ENCODE results near the gene SHC2. TPM values are rescaled to one million over a fixed set of nuclear protein-coding genes. Genes with fewer than 3 reads are reported as not detected.

The SHC2 gene
- total and polyA plus RNA-seq, 9 of the 15 experiments (the other 6 are each of a cell fraction or from before 2014, with no cell fraction given), result 0.14 to 0.36 (median 0.17) TPM; not detected in 5

- TF ChIP-seq POLR2H (tag; IDR thresholded peaks at IDR 0.05; ENCODE audit: low read depth) (peak; percentile 60), BHLHE40 (IDR thresholded peaks at IDR 0.05; ENCODE audit: low read length) (peak; percentile 53), NFE2 (IDR thresholded peaks at IDR 0.05; ENCODE audit: low read depth) (0 out of 2 replicates have a peak, but pooled peaks have one; percentile 11), ARID4B (CRISPR knock-in tag; IDR thresholded peaks at IDR 0.05) (peak; percentile 74; the same call in 1 of the 2 replicates), RAD51 (IDR thresholded peaks at IDR 0.05; ENCODE audit: borderline replicate concordance, low read depth) (no peak), REST (IDR thresholded peaks at IDR 0.05; ENCODE audit: borderline replicate concordance) (no peak; the same call in 1 of the 2 replicates), REST (CRISPR knock-in tag; IDR thresholded peaks at IDR 0.05; ENCODE audit: low read depth) (peak; percentile 79; the same call in 1 of the 2 replicates), HDAC8 (tag; IDR thresholded peaks at IDR 0.05) (0 out of 2 replicates have a peak, but pooled peaks have one; percentile 46), SMAD4 (CRISPR knock-in tag; conservative IDR thresholded peaks at IDR 0.05) (peak; percentile 73), ZNF57 (CRISPR knock-in tag; IDR thresholded peaks at IDR 0.05) (no peak), GTF2A2 (tag; IDR thresholded peaks at IDR 0.05) (no peak), MAFF (IDR thresholded peaks at IDR 0.05; ENCODE audit: low read length) (no peak)
- TF ChIP-seq, protein P1, sequence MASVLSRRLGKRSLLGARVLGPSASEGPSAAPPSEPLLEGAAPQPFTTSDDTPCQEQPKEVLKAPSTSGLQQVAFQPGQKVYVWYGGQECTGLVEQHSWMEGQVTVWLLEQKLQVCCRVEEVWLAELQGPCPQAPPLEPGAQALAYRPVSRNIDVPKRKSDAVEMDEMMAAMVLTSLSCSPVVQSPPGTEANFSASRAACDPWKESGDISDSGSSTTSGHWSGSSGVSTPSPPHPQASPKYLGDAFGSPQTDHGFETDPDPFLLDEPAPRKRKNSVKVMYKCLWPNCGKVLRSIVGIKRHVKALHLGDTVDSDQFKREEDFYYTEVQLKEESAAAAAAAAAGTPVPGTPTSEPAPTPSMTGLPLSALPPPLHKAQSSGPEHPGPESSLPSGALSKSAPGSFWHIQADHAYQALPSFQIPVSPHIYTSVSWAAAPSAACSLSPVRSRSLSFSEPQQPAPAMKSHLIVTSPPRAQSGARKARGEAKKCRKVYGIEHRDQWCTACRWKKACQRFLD (CRISPR knock-in tag; IDR thresholded peaks at IDR 0.05), result peak; percentile 61; the same call in 1 of the 2 replicates
Measured at GRCh38 chr19:488505-489417, 27.9 kb upstream of the SHC2 start (continued).

Measured in K562 (cell line).